HEK293T (cell line): ENCODE data around the gene EDARADD.

Source experiments
- ARNT ChIP-seq: fragments of 450-650 bp; IDR thresholded peaks from 2 replicates; pipeline ENCODE4 v1.6.1; 2017; ENCODE audit warnings: mild to moderate bottlenecking
- BHLHE40 ChIP-seq: fragments of 450-650 bp; IDR thresholded peaks from 2 replicates; pipeline ENCODE4 v1.6.1; 2016; ENCODE audit warnings: mild to moderate bottlenecking, moderate library complexity, borderline replicate concordance
- CTBP1 ChIP-seq: fragments of 450-650 bp; IDR thresholded peaks from 2 replicates; pipeline ENCODE4 v1.6.1; 2016; ENCODE audit warnings: borderline replicate concordance
- ELF4 ChIP-seq: fragments of 450-650 bp; IDR thresholded peaks from 2 replicates; pipeline ENCODE4 v1.6.1; 2017; ENCODE audit warnings: antibody characterized with exemption
- FOXK2 ChIP-seq: fragments of 450-650 bp; IDR thresholded peaks from 2 replicates; pipeline ENCODE4 v1.6.1; 2016; ENCODE audit warnings: mild to moderate bottlenecking
- LEF1 ChIP-seq: fragments of 450-650 bp; IDR thresholded peaks from 2 replicates; pipeline ENCODE4 v1.6.1; 2017; ENCODE audit warnings: mild to moderate bottlenecking, borderline replicate concordance

- TF ChIP-seq BHLHE40 (no peak), ELF4 (no peak), CTBP1 (no peak), ARNT (no peak), FOXK2 (no peak), LEF1 (no peak)
Observed at GRCh38 chr1:236407059-236407458, 13.0 kb downstream of the EDARADD start.
